GM18870 (cell line): ENCODE data around the gene CCDC158.
"Not testable (repeated sequence)": the region's sequence is repeated elsewhere in the genome, so short reads cannot be mapped to it uniquely, and the experiment has no call there.

ENCODE experiments used
- ATAC-seq: cut with Tn5 transposase; IDR thresholded peaks from one replicate; pipeline ENCODE4 v1.9.1; 2021; ENCODE audit warnings: moderate library complexity; ENCODE audit not compliant: unreplicated experiment

Gene CCDC158

GRCh38 chr4:76312457-76312856, 108.5 kb downstream of the CCDC158 start:
- no peak for ATAC-seq

GRCh38 chr4:76311896-76312331, 109.0 kb downstream of the CCDC158 start:
- ATAC-seq = no peak

- no peak for ATAC-seq
These were observed 110.3 kb downstream of the CCDC158 start for GRCh38 chr4:76310683-76311082.

GRCh38 chr4:76309939-76310550, 110.9 kb downstream of the CCDC158 start:
- no peak for ATAC-seq

GRCh38 chr4:76308548-76308947, 112.4 kb downstream of the CCDC158 start:
- ATAC-seq = no peak

- no peak for ATAC-seq
These were observed 113.3 kb downstream of the CCDC158 start for GRCh38 chr4:76307660-76308014.

GRCh38 chr4:76306882-76307659, 113.9 kb downstream of the CCDC158 start:
- ATAC-seq = no peak

- no peak for ATAC-seq
These were observed 114.7 kb downstream of the CCDC158 start, which contains the start of gene STBD1 for GRCh38 chr4:76305971-76306881. Gene STBD1 (plus strand): TSS chr4:76306733. CDS start chr4:76306770, 37 bp downstream.

- no peak for ATAC-seq
These were observed 115.8 kb downstream of the CCDC158 start for GRCh38 chr4:76305033-76305687.

- no peak for ATAC-seq
These were observed 118.0 kb downstream of the CCDC158 start for GRCh38 chr4:76302826-76303438.

- ATAC-seq = no peak
These were observed 119.2 kb downstream of the CCDC158 start for GRCh38 chr4:76301775-76302162.

- peak; percentile 99 for ATAC-seq
These were observed 119.7 kb downstream of the CCDC158 start for GRCh38 chr4:76301068-76301774.

- no peak for ATAC-seq
These were observed 120.9 kb downstream of the CCDC158 start for GRCh38 chr4:76300012-76300411.

- ATAC-seq = no peak
These were observed 122.7 kb downstream of the CCDC158 start for GRCh38 chr4:76298227-76298626.

GRCh38 chr4:76296286-76296820, 124.6 kb downstream of the CCDC158 start:
- ATAC-seq = no peak

GRCh38 chr4:76293772-76294171, 127.2 kb downstream of the CCDC158 start:
- no peak for ATAC-seq

GRCh38 chr4:76292730-76293129, 128.2 kb downstream of the CCDC158 start:
- no peak for ATAC-seq

- not testable (repeated sequence) for ATAC-seq
These were observed 133.1 kb downstream of the CCDC158 start for GRCh38 chr4:76287811-76288210.

GRCh38 chr4:76283900-76284299, 137.0 kb downstream of the CCDC158 start:
- no peak for ATAC-seq
